IMR-90 (cell line): ENCODE data around the gene SHC1. TPM values are rescaled to one million over a fixed set of nuclear protein-coding genes. Genes with fewer than 3 reads are reported as not detected.

Experiments
- ATAC-seq: fragments of 200-7000 bp; cut with Tn5 transposase; 2 replicates; pipeline ENCODE4 v1.9.1; 2020; ENCODE audit warnings: low read depth, mild to moderate bottlenecking, moderate library complexity
- BruUV-seq: library from RNA; stranded (reverse); fragments of 400-500 nt; replicated peaks from 2 replicates; lab custom pipeline; 2021; lab: Mats Ljungman, UMichigan
- CTCF ChIA-PET: fragments of 300-600 bp; formaldehyde crosslinking; extraction: SDS; loops from one replicate; lab custom pipeline; 2021; ENCODE audit warnings: antibody characterized with exemption; lab: Yijun Ruan, JAX
- POLR2A ChIA-PET: fragments of 300-600 bp; sonication (Branson Sonifier 250); formaldehyde crosslinking; loops from one replicate; lab custom pipeline; 2022; ENCODE audit warnings: antibody characterized with exemption; ENCODE audit not compliant: unreplicated experiment; lab: Charles Lee
- DNase-seq: peaks from one replicate; pipeline ENCODE4 v3.0.0; 2013
- H2AFZ ChIP-seq: replicated peaks from 2 replicates; pipeline ENCODE3; 2013; ENCODE audit warnings: low read length, mild to moderate bottlenecking; ENCODE audit not compliant: poor library complexity
- H2AK5ac ChIP-seq: 2 replicates; pipeline ENCODE4 v1.6.1; 2013; ENCODE audit warnings: low read depth, low read length, inconsistent platforms
- H2AK9ac ChIP-seq: replicated peaks from 2 replicates; pipeline ENCODE3; 2013; ENCODE audit warnings: mild to moderate bottlenecking, low read depth, low read length, moderate library complexity; ENCODE audit not compliant: poor library complexity
- H2BK120ac ChIP-seq: 2 replicates; pipeline ENCODE4 v1.6.1; 2013; ENCODE audit warnings: low read depth, low read length, inconsistent platforms
- H2BK15ac ChIP-seq: 3 replicates; pipeline ENCODE4 v1.6.1; 2013; ENCODE audit warnings: low read depth, low read length, inconsistent platforms
- H2BK20ac ChIP-seq: 2 replicates; pipeline ENCODE4 v1.6.1; 2013; ENCODE audit warnings: low read depth, mild to moderate bottlenecking, inconsistent platforms, low read length, moderate library complexity
- H2BK5ac ChIP-seq: 2 replicates; pipeline ENCODE4 v1.6.1; 2013; ENCODE audit warnings: mild to moderate bottlenecking, low read depth, low read length, inconsistent platforms; ENCODE audit not compliant: poor library complexity, severe bottlenecking
- H3K14ac ChIP-seq: replicated peaks from 2 replicates; pipeline ENCODE4 v1.6.1; 2013; ENCODE audit warnings: low read depth, low read length, inconsistent platforms
- H3K18ac ChIP-seq: 2 replicates; pipeline ENCODE4 v1.6.1; 2013; ENCODE audit warnings: low read depth, low read length, control low read depth
- H3K23ac ChIP-seq: 2 replicates; pipeline ENCODE4 v1.6.1; 2013; ENCODE audit warnings: low read depth, low read length, inconsistent platforms
- H3K27ac ChIP-seq: 2 replicates; pipeline ENCODE4 v1.5.1; 2013; ENCODE audit warnings: mild to moderate bottlenecking, control low read depth, low read length; ENCODE audit not compliant: insufficient read depth
- H3K27me3 ChIP-seq: 2 replicates; pipeline ENCODE4 v1.6.1; 2013; ENCODE audit warnings: low read length; ENCODE audit not compliant: control insufficient read depth, insufficient read depth
- H3K36me3 ChIP-seq: 2 replicates; pipeline ENCODE4 v1.6.1; 2013; ENCODE audit warnings: low read length, mixed read lengths; ENCODE audit not compliant: control insufficient read depth, insufficient read depth
- H3K4ac ChIP-seq: 2 replicates; pipeline ENCODE4 v1.6.1; 2013; ENCODE audit warnings: low read depth, low read length, inconsistent platforms
- H3K4me1 ChIP-seq: 2 replicates; pipeline ENCODE4 v1.6.1; 2013; ENCODE audit warnings: low read length, mixed read lengths; ENCODE audit not compliant: control insufficient read depth, insufficient read depth
- H3K4me2 ChIP-seq: 2 replicates; pipeline ENCODE4 v1.6.1; 2013; ENCODE audit warnings: low read depth, mild to moderate bottlenecking, control low read depth, low read length, moderate library complexity
- H3K4me3 ChIP-seq: 2 replicates; pipeline ENCODE4 v1.5.1; 2013; ENCODE audit warnings: low read depth, mild to moderate bottlenecking, control low read depth, low read length, moderate library complexity; ENCODE audit not compliant: insufficient read depth
- H3K56ac ChIP-seq: 2 replicates; pipeline ENCODE4 v1.6.1; 2013; ENCODE audit warnings: low read length, inconsistent platforms; ENCODE audit not compliant: insufficient read depth; ENCODE audit errors: extremely low read depth
- H3K79me1 ChIP-seq, 2 experiments: 2 replicates each; pipeline ENCODE4 v1.6.1; 2013; ENCODE audit warnings: low read length in 2 of 2, inconsistent platforms in 1 of 2, low read depth in 1 of 2
- H3K9ac ChIP-seq: 2 replicates; pipeline ENCODE4 v1.6.1; 2013; ENCODE audit warnings: low read depth, low read length, control low read depth
- H3K9me1 ChIP-seq: 2 replicates; pipeline ENCODE4 v1.6.1; 2013; ENCODE audit warnings: low read length, inconsistent platforms; ENCODE audit not compliant: insufficient read depth
- H3K9me3 ChIP-seq: 2 replicates; pipeline ENCODE4 v1.6.1; 2013; ENCODE audit warnings: low read length; ENCODE audit not compliant: control insufficient read depth, insufficient read depth
- H4K20me1 ChIP-seq: 2 replicates; pipeline ENCODE4 v1.6.1; 2013; ENCODE audit warnings: low read length, inconsistent platforms; ENCODE audit not compliant: insufficient read depth
- H4K5ac ChIP-seq: 2 replicates; pipeline ENCODE4 v1.6.1; 2013; ENCODE audit warnings: mild to moderate bottlenecking, low read depth, low read length, control low read depth
- H4K8ac ChIP-seq, 2 experiments: 2 replicates each; pipeline ENCODE4 v1.6.1; 2013; ENCODE audit warnings: low read depth in 2 of 2, low read length in 2 of 2, control low read depth in 1 of 2, inconsistent platforms in 1 of 2
- H4K91ac ChIP-seq: 2 replicates; pipeline ENCODE4 v1.6.1; 2013; ENCODE audit warnings: low read depth, low read length, inconsistent platforms; ENCODE audit not compliant: insufficient read depth
- FOS ChIP-seq: fragments of 150-350 bp; IDR thresholded peaks from 2 replicates; pipeline ENCODE4 v1.6.1; 2016; ENCODE audit warnings: low read depth, low read length
- WGBS, 2 experiments: methylation state at CpG; one replicate each; pipeline versions ENCODE4 v1.1.5 to v1.1.7; 2013; ENCODE audit warnings: missing lambda C conversion rate in 2 of 2; ENCODE audit not compliant: insufficient read length in 1 of 2; ENCODE audit errors: extremely low coverage in 2 of 2; 5-methylcytosine and 5-hydroxymethylcytosine counted together
- dilution Hi-C: fragments of 300-500 bp; cut with HindIII; formaldehyde crosslinking; loops from one replicate; pipeline ENCODE4 v1.14.3; 2018; ENCODE audit warnings: low sequenced_read_pairs; ENCODE audit not compliant: unreplicated experiment
- in situ Hi-C: fragments of 300-500 bp; cut with MboI; formaldehyde crosslinking; loops from 3 replicates; pipeline ENCODE4 v1.14.3; 2019; ENCODE audit warnings: low sequenced_read_pairs, inconsistent platforms, mixed read lengths
- intact Hi-C: fragments of 100-400 bp; cut with micrococcal nuclease; formaldehyde crosslinking; loops from 2 replicates; pipeline ENCODE4 v1.10.0; 2022
- polyA plus RNA-seq, 3 experiments: library from polyadenylated mRNA; depleted of rRNA; stranded (reverse); fragments of >200 nt; gene quantifications; 2 replicates each; pipeline ENCODE4 v1.2.3, GENCODE V29; 2012; ENCODE audit warnings: low replicate concordance in 1 of 3
- total RNA-seq: library from RNA; depleted of rRNA; stranded (reverse); fragments of >200 nt; gene quantifications from 2 replicates; pipeline ENCODE4 v1.2.3, GENCODE V29; 2012

The SHC1 gene
- total and polyA plus RNA-seq, 2 of the 4 experiments (the other 2 are of a cell fraction): 352 to 355 TPM

- intact Hi-C loops (no loop called here), in situ Hi-C loops (loop anchor here (10.0 kb wide), 1 partner anchor 102 kb away; the partner anchor contains the start of gene ADAM15), dilution Hi-C loops (no loop called here)
- Histone ChIP-seq H3K18ac (no peak overlapping the region), H2AFZ (no peak overlapping the region), H4K5ac (no peak overlapping the region), H3K79me1 (peaks cover 4 to 36% of the 10 kb centered on the region in 2 experiments; a peak in 3 of 4 replicates), H3K4me2 (no peak overlapping the region), H3K36me3 (peaks cover 20% of the 10 kb centered on the region), H4K8ac (no peak overlapping the region), H3K14ac (no peak overlapping the region), H3K56ac (no peak overlapping the region), H3K27ac (no peak overlapping the region), H3K27me3 (no peaks in the 10 kb centered on the region), H3K9ac (no peak overlapping the region), H2BK5ac (no peak overlapping the region), H3K4ac (no peak overlapping the region), H3K9me3 (no peaks in the 10 kb centered on the region), H2BK20ac (no peak overlapping the region), H2BK120ac (no peak overlapping the region), H3K9me1 (peaks cover 9% of the 10 kb centered on the region), H3K4me3 (no peak overlapping the region), H3K4me1 (peaks cover 11% of the 10 kb centered on the region), H2AK5ac (no peak overlapping the region), H4K91ac (no peak overlapping the region), H2BK15ac (no peak overlapping the region), H2AK9ac (no peak overlapping the region), H3K23ac (no peak overlapping the region), H4K20me1 (peaks cover 14% of the 10 kb centered on the region)
- POLR2A ChIA-PET: no interaction called here
- TF ChIP-seq FOS: no peak
- no TSS peak for BruUV-seq
- WGBS, 2 experiments: 84% methylated on average over 6 of the region's 6 CpGs; no CpG with 5 or more reads in 1 of the 2 experiments
- ATAC-seq: no peak
- CTCF ChIA-PET: no interaction called here
- no peak for DNase-seq
Measured at GRCh38 chr1:154952664-154953063, 17.9 kb downstream of the SHC1 start.
